Stimulated activated CD8-positive, alpha-beta memory T cell treated with anti-CD3 and anti-CD28 coated beads, Interleukin-7, amount 100 ng/mL, for 24 hours (primary cell): ENCODE results near the gene SELENOO.
A peak's percentile ranks its signal among the peaks of the same experiment; 100 is the strongest.
"Not testable (repeated sequence)": the region's sequence is repeated elsewhere in the genome, so short reads cannot be mapped to it uniquely, and the experiment has no call there.

Experiments
- DNase-seq: peaks from one replicate; pipeline ENCODE4 v3.0.0-alpha.2; 2020; ENCODE audit warnings: low read depth

The SELENOO gene, protein sequence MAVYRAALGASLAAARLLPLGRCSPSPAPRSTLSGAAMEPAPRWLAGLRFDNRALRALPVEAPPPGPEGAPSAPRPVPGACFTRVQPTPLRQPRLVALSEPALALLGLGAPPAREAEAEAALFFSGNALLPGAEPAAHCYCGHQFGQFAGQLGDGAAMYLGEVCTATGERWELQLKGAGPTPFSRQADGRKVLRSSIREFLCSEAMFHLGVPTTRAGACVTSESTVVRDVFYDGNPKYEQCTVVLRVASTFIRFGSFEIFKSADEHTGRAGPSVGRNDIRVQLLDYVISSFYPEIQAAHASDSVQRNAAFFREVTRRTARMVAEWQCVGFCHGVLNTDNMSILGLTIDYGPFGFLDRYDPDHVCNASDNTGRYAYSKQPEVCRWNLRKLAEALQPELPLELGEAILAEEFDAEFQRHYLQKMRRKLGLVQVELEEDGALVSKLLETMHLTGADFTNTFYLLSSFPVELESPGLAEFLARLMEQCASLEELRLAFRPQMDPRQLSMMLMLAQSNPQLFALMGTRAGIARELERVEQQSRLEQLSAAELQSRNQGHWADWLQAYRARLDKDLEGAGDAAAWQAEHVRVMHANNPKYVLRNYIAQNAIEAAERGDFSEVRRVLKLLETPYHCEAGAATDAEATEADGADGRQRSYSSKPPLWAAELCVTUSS

GRCh38 chr22:50200461-50201190 is at the start of gene SELENOO:
Gene SELENOO (plus strand): TSS chr22:50201011. CDS start chr22:50201037, 26 bp downstream.
- peak; percentile 79 for DNase-seq

DNA sequence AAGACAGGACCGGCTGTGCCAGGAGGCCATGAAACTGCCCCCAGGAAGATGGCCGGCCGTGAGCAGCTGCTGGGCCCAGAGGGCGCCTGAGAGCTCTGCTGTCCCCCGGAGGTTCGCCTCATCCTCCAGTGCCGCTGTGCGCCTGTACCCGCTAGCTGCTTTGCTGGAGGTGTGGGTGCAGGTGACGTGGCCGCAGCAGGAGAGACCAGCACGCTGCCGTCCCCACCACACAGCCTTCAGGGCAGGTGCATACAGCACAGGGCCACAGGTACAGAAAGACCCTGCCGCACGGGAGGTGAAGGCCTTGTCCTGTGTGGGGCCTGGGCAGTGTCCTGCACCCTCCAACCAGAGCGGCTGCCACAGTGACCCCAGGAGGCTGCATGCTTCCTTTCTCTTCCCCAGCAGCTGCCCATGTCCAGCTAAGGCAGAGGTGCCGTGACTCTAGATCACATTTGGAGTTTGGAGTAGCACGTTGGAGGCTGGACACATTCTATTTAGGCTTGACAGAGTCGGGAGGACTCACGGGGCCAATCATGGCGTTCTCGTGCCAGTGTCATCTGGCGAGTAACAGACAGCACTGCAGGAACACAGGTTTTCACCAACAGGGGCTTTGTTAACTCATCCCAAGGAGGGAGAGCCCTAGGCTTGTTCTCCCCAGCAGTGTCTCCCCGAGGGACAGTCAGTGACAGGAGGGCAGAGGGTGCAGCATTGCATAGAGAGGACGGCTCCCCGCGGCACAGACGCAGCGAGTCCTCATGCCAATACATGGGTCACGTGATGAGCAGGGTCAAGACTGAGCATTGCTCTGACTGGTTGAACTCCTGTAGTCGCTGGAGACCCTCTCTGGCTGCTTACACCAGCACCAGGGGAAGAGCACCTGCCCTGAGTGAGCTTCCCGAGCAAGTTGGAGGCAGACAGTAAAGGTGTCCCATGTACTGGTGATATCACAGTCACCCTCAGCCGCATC is 49.0 kb upstream of the SELENOO start:
- DNase-seq, result no peak

DNA sequence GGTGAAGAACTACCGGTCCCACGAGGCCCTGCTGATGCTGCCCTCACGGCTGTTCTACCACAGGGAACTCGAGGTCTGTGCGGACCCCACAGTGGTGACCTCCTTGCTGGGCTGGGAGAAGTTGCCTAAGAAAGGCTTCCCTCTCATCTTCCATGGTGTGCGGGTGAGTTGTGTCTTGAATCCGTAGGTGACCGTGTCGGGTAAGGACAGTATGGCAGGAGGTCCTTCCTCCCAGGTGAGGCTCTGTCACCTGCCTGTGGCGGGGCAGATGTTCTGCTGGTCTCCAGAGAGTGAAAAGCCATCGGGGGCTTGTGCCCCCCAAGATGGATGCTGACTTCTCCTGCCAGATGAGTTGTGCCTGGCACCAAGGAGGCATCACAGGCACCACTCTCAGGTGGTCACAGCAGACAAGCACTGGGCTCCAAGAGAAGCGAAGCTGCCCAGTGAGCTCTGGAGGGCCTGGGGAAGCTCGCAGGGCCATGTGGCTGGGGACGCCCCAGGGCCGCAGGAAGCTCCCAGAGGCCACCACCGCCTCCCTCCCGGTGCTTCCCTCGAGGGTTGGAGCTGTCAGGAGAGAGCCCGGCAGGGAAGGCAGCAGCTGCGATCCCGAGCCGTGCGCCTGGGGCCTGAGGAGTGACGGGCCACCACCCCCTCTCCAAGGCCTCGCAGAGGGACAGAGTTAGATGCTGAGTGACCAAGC is 47.6 kb upstream of the SELENOO start:
- DNase-seq, result no peak

GRCh38 chr22:50153756-50154140 is 47.1 kb upstream of the SELENOO start:
- DNase-seq, result no peak

DNA sequence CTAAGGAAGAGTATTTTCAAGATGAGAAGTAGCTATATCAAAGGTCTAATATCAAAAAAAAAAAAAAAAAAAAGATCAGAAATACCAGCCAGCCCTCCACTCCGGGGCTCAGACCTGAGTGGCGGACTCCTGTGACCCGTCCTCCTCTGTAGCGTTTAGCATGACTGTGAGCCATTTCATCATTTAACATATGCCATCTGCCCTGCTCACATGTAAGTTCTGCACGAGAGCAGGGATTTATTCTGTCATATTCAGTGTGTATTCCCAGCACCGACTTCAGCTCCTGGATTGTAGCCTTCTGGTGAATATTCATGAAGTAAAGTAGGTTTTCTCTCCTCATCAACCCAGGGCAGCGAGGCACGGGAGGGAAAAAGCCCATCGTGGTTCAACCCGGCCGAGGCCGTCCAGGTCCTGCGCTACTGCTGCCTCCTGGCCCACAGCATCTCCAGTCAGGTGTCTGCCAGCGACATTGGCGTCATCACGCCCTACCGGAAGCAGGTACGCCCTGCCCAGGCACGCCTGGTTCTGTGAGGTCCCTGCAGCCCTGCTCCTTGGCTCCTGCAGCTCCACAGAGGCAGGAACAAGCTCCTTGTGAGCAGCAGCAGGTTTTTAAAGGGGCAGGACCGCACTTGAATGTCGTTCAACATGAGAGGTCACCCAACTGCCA is 43.0 kb upstream of the SELENOO start:
- no peak for DNase-seq

DNA sequence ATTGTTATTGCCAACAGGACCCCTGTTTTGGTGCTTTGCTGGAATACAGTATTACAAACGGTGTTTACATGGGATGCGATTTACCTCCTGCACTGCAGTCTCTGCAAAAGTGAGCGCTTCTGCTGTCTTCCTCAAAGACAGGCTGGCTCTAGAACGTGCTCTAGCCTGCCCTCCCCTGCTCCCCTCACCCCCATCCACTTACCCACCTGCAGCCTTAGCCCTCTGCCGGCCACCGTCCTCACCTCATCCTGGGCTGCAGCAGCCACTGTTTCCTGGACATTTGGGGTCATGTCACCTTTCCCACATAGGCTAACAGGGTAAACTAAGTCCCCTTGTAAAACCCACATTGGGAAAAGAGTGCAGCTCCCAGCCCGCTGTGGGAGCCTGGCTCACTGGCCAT is 39.9 kb upstream of the SELENOO start:
- no peak for DNase-seq

DNA sequence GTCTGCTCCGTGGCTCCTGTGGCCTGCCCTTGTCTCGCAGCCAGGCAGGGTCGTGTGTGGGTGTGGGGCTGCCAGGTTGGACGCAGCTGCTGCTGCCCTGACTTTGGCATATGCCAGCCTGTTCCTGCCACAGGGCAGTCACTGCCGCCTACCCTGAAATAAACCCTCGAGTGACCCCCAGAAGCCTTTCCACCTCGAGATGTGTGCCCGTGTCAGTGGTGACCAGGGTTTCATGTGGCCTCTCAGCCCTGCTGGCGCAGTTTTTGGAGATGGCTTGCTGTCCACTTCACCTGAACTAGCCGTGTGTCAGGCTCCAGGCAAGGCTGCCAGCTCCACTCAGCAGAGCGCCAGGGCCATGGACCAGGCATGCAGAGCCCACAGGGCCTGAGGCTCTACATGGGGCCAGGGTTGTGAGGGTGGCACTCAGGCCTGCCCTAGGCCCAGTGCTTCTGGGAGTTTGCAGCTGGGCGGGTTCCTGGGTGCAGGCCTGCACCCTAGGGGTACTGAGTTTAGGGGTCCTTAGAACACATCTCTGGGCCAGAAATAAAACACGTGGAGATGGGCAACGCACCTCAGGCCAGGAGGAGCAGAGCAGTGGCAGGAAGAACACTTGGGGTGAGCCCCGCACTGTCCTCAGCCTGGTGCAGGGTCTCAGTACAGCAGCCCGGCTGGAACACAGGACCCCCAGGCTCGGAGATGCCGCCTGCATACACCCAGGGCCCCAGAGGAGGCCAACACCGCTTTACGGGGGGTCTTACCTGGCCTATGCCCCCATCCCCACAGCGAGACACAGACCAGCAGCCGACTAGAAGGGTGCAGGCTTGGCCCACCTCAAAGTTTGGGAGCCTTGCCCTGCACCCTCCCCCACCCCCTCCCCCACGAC is 39.1 kb upstream of the SELENOO start:
- DNase-seq, result no peak

DNA sequence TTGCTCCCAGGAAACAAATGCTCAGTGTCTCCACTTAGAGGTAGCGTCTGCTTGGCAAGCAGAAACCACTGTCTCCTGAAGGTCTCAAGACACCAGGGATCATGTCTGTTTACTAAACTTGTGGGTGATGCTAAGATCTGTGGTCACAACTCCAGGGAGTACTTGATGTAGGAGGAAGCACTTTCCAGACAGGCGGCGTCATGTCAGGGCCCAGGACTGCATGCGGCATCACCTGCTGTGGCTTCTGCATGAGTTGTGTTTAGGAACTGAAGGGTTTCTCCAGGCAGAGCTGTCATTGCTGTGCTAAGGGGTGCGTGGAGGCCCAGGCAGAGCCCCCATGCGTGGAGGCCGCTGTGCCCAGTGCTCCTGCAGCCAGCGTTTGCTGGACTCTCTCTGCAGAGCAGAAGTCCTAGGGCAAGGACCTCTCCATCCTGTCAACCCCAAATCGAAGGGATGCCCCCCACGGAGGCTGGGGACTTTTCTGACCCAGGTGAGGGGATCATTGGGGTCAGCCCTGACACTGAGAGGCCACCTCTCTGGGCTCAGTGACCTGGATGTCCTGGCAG is 38.3 kb upstream of the SELENOO start:
- no peak for DNase-seq

DNA sequence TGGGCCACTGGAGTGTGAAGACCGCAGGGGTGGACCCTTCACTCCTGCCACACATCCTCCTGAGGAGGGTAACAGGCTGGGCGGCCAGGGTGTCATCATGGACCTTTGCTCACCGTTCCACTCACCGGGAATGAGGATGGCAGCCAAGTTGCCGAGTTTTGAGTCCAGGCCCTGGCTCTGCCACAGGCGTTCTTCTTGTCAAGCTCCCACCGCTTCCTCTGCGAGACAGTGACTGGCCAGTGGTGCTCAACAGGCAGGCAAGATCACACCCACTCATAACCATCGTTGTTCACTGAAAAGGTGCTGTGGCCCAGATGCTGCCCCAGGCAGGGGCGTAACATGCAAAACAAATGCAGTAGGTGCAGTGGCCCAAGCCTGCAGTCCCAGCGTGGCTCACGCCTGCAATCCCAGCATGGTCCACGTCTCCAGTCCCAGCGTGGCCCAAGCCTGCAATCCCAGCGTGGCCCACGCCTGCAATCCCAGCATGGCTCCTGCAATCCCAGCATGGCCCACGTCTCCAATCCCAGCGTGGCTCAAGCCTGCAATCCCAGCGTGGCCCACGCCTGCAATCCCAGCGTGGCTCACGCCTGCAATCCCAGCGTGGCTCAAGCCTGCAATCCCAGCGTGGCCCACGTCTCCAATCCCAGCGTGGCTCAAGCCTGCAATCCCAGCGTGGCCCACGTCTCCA is 35.2 kb upstream of the SELENOO start:
- DNase-seq, result no peak

DNA sequence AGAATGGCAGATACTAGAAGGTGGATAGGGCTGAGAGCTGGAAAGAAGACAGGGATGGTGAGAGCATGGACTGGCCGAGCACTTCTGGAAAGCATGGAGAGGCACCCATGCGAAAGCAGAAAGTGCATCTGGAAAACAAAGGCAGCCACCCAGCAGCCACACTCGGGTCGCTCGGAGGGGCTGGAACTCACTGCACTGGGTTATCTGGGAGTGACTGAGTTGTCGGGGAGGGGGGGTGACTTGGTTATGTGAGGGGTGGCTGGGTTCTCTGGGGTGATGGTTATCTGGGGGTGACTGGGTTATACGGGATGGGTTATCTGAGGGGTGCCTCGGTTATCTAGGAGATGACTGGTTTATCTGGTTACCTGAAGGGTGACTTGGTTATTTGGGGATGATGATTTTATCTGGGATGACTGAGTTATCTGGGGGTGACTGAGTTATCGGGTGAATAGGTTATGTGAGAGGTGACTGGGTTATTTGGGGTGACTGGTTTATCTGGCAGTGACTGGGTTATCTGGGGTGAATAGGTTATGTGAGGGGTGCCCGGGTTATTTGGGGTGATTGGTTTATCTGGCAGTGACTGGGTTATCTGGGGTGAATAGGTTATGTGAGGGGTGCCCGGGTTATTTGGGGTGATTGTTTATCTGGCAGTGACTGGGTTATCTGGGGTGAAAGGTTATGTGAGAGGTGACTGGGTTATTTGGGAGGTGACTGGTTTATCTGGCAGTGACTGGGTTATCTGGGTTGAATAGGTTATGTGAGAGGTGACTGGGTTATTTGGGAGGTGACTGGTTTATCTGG is 32.9 kb upstream of the SELENOO start:
- DNase-seq, result no peak

DNA sequence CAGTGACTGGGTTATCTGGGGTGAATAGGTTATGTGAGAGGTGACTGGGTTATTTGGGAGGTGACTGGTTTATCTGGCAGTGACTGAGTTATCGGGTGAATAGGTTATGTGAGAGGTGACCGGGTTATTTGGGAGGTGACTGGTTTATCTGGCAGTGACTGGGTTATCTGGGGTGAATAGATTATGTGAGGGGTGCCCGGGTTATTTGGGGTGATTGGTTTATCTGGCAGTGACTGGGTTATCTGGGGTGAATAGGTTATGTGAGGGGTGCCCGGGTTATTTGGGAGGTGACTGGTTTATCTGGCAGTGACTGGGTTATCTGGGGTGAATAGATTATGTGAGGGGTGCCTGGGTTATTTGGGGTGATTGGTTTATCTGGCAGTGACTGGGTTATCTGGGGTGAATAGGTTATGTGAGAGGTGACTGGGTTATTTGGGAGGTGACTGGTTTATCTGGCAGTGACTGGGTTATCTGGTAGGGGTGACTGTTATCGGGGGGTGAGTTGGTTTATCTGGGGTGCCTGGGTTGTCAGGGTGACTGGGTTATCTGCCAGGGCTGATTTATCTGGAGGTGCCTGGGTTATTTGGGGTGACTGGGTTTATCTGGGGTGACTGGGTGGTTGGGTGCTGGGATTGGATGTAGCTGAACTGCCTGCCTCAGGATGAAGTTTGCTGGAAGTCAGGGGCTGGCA is 32.2 kb upstream of the SELENOO start:
- DNase-seq, result not testable (repeated sequence)

DNA sequence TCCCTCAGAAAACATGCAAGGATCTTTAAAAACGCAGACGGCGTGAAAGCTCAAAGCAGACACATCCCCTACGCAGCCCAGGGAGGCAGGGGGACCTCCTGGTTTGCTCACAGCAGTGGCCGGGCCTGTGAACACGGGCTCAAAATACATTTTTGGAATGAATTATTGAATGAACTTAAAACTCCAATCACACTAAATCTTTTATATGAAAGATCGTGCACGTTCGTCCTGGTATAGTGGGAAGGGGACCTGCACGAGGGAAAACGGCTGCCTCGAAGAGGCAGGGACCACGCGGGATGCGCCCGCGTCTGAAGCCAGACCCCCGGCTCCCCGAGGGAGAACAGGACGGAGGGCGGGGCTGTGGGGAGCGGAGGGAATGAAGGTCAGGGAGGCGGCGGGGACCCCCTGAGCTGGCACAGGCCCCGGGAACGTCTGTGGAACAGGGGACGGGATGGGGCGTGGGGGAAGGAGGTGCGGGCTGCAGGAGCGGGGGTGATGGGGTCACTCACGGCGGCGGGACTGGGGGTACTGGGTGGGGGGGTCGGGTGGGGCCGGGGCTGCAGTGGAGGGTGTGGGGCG is 31.5 kb upstream of the SELENOO start:
- no peak for DNase-seq

GRCh38 chr22:50169774-50170341 is 31.0 kb upstream of the SELENOO start:
- DNase-seq, result no peak

DNA sequence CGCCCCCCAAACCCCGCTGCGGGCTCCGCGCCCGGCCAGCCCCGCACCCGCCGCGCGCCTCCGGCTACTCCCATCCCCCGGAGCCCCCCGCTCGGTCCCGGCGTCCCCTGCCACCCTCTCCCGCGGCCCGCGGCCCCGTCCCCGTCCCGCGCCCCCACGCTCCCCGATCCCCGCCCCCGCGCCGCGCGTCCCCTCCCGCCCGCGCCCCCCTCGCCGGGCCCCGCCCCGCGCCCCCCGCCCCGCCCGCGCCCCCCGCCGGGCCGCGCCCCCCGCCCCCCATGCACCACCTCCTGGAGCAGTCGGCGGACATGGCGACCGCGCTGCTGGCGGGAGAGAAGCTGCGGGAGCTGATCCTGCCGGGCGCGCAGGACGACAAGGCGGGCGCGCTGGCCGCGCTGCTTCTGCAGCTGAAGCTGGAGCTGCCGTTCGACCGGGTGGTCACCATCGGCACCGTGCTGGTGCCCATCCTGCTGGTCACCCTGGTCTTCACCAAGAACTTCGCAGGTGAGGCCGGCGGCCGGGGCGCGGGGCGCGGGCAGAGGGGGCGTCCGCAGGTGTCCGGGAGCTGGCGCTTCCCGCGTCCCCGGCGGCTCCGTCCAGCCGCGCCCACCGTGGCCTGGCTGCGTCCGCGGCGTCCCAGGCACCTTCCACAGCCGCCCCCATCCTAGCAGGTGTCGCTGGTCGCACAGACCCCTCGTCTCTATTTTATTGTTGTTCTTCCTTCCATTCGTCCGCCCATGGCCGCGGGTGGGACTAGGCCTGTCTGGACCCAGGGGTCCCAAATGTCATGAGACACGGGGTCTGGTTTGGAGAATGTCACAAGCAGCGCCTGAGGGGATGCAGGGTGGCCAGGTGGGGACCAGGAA is 30.1 kb upstream of the SELENOO start, which contains the start of gene PANX2:
Gene PANX2, plus strand, starts transcription at position 279 of the 866 bp plus-strand sequence. Its CDS starts 0 bp downstream, at position 279.
- DNase-seq, result no peak

GRCh38 chr22:50171319-50171964 is 29.4 kb upstream of the SELENOO start:
- DNase-seq, result no peak
